NB4 (cell line): ENCODE measurements around the gene P2RY14.

Experiments used
- CTCF ChIP-seq: IDR thresholded peaks from one replicate; pipeline ENCODE4 v1.5.1; 2012; ENCODE audit warnings: low read depth, low read length
- MAX ChIP-seq: IDR thresholded peaks from 2 replicates; pipeline ENCODE4 v1.6.1; 2011; ENCODE audit warnings: low read depth, low read length

GRCh38 chr3:151197228-151197627 lies 81.1 kb downstream of the P2RY14 start:
- TF ChIP-seq CTCF (no peak), MAX (no peak)
